HUES48 (cell line): ENCODE data around the gene BMPR1B.

Experiments used
- H3K27ac ChIP-seq: one replicate; pipeline ENCODE4 v1.7.0; 2013; ENCODE audit warnings: low read depth, low read length, inconsistent platforms
- H3K27me3 ChIP-seq: 2 replicates; pipeline ENCODE4 v1.6.1; 2013; ENCODE audit warnings: mild to moderate bottlenecking, low read length; ENCODE audit not compliant: control insufficient read depth, insufficient read depth
- H3K36me3 ChIP-seq: 2 replicates; pipeline ENCODE4 v1.6.1; 2013; ENCODE audit warnings: low read length; ENCODE audit not compliant: control insufficient read depth, insufficient read depth
- H3K4me1 ChIP-seq: 2 replicates; pipeline ENCODE4 v1.6.1; 2013; ENCODE audit warnings: mild to moderate bottlenecking, low read length; ENCODE audit not compliant: control insufficient read depth, insufficient read depth
- H3K4me3 ChIP-seq: 2 replicates; pipeline ENCODE4 v1.5.1; 2013; ENCODE audit warnings: mild to moderate bottlenecking, low read depth, low read length
- H3K9ac ChIP-seq: 2 replicates; pipeline ENCODE4 v1.6.1; 2013; ENCODE audit warnings: mild to moderate bottlenecking, low read depth, low read length, moderate library complexity
- H3K9me3 ChIP-seq: 2 replicates; pipeline ENCODE4 v1.6.1; 2013; ENCODE audit warnings: low read length; ENCODE audit not compliant: control insufficient read depth, insufficient read depth

BMPR1B gene

DNA sequence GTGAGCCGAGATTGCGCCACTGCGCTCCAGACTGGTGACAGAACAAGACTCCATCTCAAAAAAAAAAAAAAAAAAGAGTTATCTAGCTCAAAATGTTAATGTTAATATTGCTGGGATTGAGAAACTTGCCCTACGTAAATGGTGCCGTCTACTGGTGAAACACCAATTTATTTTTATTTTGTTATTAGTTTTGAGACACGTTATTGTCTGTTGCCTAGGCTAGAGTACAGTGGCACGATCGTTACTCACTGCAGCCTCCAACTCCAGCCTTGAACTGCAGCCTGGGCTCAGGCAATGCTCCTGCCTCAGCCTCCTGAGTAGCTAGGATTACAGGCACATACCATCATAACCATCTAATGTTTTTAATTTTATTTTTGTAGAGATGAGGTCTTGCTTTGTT lies 262.8 kb downstream of the BMPR1B start:
- Histone ChIP-seq H3K9me3 (no peaks in the 10 kb centered on the region), H3K4me3 (no peak overlapping the region), H3K27ac (no peak overlapping the region), H3K4me1 (no peaks in the 10 kb centered on the region), H3K9ac (no peak overlapping the region), H3K27me3 (no peaks in the 10 kb centered on the region), H3K36me3 (no peaks in the 10 kb centered on the region)

DNA sequence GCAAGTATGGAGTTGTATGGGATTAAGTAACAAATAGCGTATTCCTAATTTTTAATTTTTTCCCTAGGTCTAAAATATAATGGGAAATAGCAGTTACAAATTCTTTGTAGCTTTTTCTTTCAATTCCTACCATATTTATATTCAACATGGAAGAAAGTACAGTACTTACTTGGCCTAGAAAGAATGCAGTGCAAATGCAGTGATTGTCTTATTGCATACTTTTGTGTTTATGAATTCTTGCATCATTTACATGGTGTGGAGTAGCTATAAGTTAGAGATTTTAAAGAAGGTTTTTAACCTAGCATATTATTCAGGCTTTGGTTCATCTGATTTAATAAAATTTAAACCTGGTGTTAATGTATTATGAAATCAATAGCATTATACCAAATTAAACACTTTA lies 263.3 kb downstream of the BMPR1B start:
- no peak overlapping the region for H3K9ac ChIP-seq
- H3K4me1 ChIP-seq = no peaks in the 10 kb centered on the region
- no peak overlapping the region for H3K4me3 ChIP-seq
- H3K36me3 ChIP-seq = no peaks in the 10 kb centered on the region
- H3K27me3 ChIP-seq = no peaks in the 10 kb centered on the region
- no peaks in the 10 kb centered on the region for H3K9me3 ChIP-seq
- H3K27ac ChIP-seq = no peak overlapping the region

DNA sequence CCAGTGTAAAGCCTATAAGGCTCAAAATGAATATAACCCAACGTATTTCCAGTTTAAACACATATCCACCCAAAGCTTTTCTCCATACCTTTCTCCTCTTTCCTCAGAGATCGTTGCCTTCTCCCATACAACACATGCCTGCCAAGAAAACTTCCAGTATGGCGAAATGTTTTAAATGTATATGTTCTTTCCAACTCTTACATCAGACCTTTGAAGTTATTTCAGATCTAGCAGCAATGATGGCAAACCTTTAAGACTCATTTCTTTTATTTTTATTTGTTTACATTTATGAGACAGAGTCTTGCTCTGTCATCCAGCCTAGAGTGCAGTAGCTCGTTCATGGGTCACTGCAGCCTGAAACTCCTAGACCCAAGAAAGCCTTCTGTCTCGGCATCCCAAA lies 265.4 kb downstream of the BMPR1B start:
- no peaks in the 10 kb centered on the region for H3K36me3 ChIP-seq
- H3K27ac ChIP-seq = no peak overlapping the region
- peaks cover 13% of the 10 kb centered on the region for H3K4me1 ChIP-seq
- H3K4me3 ChIP-seq = no peak overlapping the region
- H3K9me3 ChIP-seq = no peaks in the 10 kb centered on the region
- no peaks in the 10 kb centered on the region for H3K27me3 ChIP-seq
- no peak overlapping the region for H3K9ac ChIP-seq

DNA sequence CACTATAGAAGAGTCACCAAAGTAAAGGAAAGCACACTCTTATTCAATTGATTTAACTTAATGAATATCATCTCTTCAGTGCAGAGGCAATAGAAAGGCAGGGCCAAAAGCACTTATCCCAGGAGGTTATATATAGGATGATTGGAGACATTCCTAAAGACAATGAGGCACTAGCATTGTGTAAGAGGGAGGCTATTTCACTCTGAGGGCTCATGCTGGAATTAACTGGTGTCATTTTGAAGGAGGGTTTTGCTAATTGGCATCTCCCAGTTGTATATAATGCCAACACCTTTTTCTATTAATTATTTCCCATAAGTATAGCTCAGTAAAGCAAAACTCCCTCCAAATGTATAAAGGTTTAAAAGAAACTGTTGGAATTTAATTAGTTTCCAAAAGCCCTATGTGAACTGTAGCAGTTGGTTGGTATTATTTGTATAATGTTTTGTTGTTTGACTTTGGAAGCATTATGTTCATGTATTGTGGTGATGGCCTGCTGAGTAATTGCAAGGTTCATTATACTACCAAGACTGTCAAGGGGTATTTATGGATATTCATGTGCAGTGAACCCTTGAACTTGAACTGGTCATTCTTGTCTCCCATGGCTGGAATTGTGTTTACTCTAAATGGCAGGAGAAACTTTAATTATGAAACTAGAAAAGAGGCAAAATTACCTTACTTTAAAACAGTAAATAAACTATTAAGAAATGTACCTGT lies 270.3 kb downstream of the BMPR1B start:
- peaks cover 16% of the 10 kb centered on the region for H3K4me1 ChIP-seq

DNA sequence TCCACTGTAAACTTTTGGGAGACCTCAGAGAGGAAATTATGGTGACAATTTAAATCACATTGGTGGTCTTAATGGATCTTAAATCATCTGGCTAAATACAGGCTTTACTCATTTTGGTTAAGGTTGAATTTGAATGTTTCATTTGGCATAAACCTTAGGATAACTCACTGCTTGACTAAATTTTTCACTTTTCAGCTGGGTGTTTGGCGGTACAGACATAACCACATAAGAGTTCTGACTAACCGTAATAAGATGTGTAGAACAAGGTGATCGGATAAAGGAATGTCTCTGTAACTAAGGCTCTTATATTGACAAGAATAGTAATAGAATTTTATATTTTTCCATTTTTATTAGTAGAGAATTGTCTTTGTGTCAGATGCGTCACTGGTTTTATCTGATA lies 281.0 kb downstream of the BMPR1B start:
- H3K27ac ChIP-seq = no peak overlapping the region
- no peaks in the 10 kb centered on the region for H3K27me3 ChIP-seq
- H3K9me3 ChIP-seq = no peaks in the 10 kb centered on the region
- H3K4me3 ChIP-seq = no peak overlapping the region
- H3K9ac ChIP-seq = no peak overlapping the region
- no peaks in the 10 kb centered on the region for H3K36me3 ChIP-seq
- H3K4me1 ChIP-seq = no peaks in the 10 kb centered on the region

More for the DNA sequence above, 270.3 kb downstream of the BMPR1B start:
- Histone ChIP-seq H3K4me3 (no peak overlapping the region), H3K27ac (no peak overlapping the region), H3K9ac (no peak overlapping the region), H3K9me3 (no peaks in the 10 kb centered on the region), H3K27me3 (no peaks in the 10 kb centered on the region), H3K36me3 (no peaks in the 10 kb centered on the region)

DNA sequence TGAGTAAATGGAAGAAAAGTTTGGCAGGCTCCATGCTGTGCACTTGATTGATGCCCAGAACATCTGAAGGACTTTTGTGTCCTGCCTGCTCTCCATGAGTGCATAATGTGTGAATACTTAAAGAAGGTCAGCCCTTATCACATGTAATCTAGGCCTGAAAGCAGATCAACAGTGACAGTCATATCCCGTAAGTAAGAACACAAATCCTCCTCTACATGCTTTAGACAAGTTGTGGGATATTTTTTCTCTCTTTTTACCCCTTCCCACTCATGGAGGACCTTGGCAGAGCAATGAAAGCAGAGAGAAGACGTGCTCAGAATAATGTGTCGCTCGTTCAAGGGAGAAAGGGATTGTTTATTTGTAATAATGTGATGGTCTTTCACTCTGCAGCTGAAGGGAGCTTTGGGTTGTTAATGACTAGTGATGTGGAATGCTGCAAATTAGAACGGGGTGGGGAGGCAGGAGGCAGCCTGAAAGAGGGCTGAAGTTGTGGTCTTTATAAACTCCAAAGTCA lies 286.6 kb downstream of the BMPR1B start:
- Histone ChIP-seq H3K27me3 (no peaks in the 10 kb centered on the region), H3K36me3 (no peaks in the 10 kb centered on the region), H3K27ac (peak overlapping the region; percentile 46), H3K9me3 (no peaks in the 10 kb centered on the region), H3K4me1 (peaks cover 16% of the 10 kb centered on the region), H3K4me3 (no peak overlapping the region; the same call in 1 of the 2 replicates), H3K9ac (no peak overlapping the region)

DNA sequence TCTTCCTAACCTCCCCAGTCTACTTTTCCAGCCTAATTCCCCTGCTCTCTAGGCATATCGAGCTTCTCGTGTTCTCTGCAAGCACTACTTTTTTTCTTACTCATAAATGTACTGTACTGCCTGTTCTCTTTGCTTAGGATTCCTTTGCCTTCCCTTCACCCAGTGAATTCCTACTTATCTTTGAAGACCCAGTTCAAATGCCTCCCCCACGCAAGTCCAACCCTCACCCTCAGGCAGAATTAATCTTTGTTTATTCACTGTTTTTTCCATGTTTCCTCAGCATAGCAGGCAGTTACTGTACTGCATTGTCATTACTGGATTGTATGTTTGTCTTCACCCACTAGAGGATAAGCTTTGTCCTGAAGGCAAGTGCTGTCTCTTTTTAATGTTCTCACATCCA lies 287.7 kb downstream of the BMPR1B start:
- Histone ChIP-seq H3K4me3 (no peak overlapping the region), H3K9ac (no peak overlapping the region), H3K27ac (no peak overlapping the region), H3K9me3 (no peaks in the 10 kb centered on the region), H3K27me3 (no peaks in the 10 kb centered on the region), H3K4me1 (peaks cover 16% of the 10 kb centered on the region), H3K36me3 (no peaks in the 10 kb centered on the region)

DNA sequence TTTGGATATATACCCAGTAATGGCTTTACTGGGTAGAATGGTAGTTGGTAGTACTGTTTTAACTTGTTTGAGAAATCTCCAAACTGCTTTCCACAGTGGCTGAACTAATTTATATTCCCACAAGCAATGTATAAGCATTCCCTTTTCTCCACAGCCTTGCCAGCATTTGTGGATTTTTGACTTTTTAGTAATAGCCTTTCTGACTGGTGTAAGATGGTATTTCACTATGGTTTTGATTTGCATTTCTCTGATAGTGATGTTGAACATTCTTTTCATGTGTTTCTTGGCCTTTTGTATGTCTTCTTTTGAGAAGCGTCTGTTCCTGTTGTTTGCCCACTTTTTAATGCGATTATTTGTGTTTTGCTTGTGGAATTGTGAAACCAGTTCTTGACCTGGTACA lies 290.5 kb downstream of the BMPR1B start:
- no peak overlapping the region for H3K27ac ChIP-seq
- no peaks in the 10 kb centered on the region for H3K9me3 ChIP-seq
- no peaks in the 10 kb centered on the region for H3K36me3 ChIP-seq
- H3K4me3 ChIP-seq = no peak overlapping the region
- H3K4me1 ChIP-seq = peaks cover 16% of the 10 kb centered on the region
- H3K9ac ChIP-seq = no peak overlapping the region
- no peaks in the 10 kb centered on the region for H3K27me3 ChIP-seq

DNA sequence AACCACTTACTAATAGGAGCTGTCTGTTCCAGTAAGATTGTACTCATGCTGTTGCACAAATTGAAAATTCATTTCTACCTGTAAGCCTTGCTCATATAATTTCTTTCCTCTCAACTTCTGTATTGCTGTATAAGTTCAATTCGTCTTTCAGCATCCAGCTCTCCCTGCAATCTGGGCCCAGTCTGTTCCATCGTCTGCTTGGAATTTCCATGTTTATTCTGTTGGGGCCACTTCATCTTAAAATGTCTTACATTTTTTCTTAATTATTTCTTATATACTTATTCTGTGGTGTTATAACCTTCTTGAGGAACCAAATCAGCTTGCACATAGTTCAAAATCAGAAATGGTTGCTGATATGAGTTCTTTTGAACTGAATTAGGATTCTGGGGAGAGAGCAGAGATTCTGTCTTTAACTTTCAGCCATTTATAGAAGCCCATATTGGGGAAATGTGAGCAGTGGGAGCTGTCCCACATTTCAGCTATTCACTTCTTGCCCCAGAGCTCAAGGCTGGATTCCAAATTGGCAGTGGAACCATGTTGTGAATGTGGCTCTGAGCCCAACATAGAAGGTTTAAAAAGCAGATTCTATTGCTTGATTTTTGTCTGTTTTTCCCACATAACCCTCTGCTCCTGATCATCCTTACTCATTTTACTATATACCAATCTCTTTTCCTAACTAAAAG lies 291.9 kb downstream of the BMPR1B start:
- Histone ChIP-seq H3K9me3 (no peaks in the 10 kb centered on the region), H3K4me1 (peaks cover 8% of the 10 kb centered on the region), H3K27ac (no peak overlapping the region), H3K36me3 (no peaks in the 10 kb centered on the region), H3K9ac (no peak overlapping the region), H3K27me3 (no peaks in the 10 kb centered on the region), H3K4me3 (no peak overlapping the region)

DNA sequence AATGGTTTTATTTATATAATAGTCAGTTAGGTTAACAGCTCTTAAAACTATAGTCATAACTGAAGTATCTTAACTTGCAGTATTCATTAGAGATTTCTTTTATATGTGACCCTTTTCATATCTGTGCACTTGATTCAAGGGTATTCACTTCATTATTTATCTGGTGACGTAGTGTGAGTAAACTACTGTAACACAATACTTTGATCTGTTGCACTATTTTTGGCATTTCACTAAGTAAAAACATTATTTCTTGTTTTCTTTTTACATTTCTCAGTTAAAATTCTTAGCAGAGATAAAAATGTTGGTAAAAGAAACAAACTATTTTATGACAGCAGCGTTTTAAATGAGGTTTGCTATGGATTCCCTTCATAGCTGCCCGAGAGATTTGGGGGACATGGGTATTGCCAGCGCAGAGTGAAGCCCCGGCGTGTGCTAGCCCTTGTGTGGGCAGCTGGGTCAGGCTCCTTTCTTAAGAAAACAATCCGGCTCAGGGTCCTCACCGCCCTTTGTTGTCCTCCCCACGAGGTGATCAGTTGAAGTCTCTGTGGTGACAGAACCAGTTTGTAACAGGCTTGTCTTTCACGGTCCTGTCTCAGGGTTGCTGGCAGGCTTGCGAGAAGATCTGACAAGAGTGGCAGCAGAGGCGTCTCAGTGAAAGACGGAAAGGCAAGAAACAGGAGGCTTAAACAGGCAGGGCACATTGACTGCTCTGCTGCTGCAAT lies 293.4 kb downstream of the BMPR1B start:
- Histone ChIP-seq H3K9me3 (no peaks in the 10 kb centered on the region), H3K4me1 (no peaks in the 10 kb centered on the region), H3K27me3 (no peaks in the 10 kb centered on the region), H3K27ac (no peak overlapping the region), H3K4me3 (no peak overlapping the region), H3K36me3 (no peaks in the 10 kb centered on the region), H3K9ac (no peak overlapping the region)

DNA sequence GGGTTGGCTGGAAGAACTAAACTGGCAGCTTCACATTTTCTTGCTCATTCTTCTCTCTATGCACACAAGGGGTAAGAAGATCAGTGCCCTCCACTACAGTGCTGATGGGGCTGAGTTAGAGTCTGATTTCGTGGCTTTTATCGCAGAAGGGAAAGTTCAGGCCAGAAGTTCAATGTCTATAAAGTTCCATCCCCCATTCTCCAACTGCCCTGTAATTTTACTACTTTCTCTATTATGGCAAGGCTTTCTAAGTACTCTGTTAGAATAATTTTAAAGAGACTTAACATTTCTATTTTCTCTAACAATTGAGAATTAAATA lies 293.9 kb downstream of the BMPR1B start:
- Histone ChIP-seq H3K36me3 (no peaks in the 10 kb centered on the region), H3K9me3 (no peaks in the 10 kb centered on the region), H3K9ac (no peak overlapping the region), H3K4me1 (no peaks in the 10 kb centered on the region), H3K27me3 (no peaks in the 10 kb centered on the region), H3K4me3 (no peak overlapping the region), H3K27ac (no peak overlapping the region)
